Occipital lobe (tissue), 2 donors: ENCODE measurements around the gene PTGR3. TPM values are rescaled to one million over a fixed set of nuclear protein-coding genes. Genes with fewer than 3 reads are reported as not detected.
A peak's percentile ranks its signal among the peaks of the same experiment; 100 is the strongest.

Experiments used
- DNase-seq: peaks from one replicate; lab custom pipeline; 2025; lab: John Stamatoyannopoulos, UW
- total RNA-seq: library from RNA; depleted of rRNA; stranded (reverse); fragments of >200 nt; gene quantifications from one replicate; pipeline ENCODE4 v1.2.3, GENCODE V29; 2014

Gene PTGR3
- total RNA-seq, 1 donor from 2014 or later: 11.7 TPM

DNA sequence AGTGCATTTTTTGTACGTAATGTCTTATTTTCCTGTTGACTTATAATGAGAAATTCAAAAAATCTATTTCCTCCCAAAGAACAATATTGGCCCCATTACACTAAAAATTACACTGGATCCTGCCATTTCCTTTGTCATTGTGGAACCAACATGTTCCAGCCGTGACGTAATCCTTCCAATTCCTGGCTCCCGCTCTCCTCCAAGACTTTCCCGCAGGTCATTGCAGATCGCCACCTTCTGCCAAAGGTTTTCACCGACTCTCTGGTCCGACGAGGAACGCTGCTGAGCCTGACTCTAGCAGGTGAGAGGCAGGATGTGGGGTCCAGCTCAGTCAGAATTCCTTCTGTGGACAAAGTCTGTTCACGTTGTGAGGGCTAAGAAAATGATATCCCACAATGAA, 38.0 kb downstream of the PTGR3 start:
- no peak for DNase-seq

DNA sequence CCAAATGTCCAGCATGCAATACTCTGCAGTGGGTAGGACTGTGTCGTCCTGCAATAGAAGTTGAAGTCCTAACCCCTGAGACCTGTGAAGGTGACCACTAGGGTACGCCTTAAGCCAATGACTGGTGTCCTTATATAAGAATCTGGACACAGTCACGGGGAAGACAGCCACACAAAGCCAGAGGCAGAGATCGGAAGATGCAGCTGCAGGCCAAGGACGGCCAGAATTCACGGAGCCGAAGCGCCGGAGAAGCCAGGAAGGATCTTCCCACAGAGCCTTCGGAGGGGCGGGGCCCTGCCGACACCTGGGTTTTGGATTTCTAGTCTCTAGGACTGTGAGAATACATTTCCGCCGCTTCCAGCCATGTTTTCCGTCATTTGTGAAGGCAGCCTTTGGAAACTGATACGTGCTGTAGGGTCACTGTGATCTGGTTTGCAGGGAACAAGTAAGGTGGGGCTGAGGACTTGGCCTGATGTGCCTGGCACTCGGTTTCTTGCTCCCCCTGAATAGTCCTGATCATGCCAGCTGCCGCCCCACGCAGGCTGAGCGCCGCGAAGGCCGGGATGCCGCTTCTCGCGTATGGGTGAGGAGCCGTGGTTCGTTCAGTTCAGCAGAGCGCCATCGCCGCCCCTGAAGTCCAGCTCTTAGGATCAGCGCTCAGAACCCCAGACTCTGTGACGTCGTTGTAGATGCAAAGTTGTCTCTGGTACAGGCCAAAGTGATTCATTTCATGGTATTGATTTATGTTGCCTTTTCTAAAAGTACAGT, 38.7 kb downstream of the PTGR3 start:
- no peak for DNase-seq

DNA sequence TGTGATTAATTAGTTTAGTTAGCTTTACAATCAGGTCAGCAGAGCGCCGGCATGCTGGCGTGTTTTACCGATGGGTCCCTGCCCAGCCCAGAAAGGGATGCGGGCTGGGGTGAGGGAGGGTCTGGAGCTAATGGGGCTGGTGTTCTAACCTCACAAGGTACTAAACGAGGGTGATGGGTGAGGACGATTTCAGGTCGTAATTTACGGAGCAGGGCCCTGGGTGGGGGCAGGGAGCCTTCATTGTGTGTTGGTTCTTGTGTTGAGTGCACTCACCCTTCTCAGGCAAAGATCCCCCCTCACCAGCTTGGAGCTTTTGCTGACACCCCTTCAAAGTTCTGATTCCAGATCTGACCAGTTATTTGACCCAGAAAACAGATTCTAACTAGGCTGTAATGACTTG, 39.5 kb downstream of the PTGR3 start:
- DNase-seq: no peak

DNA sequence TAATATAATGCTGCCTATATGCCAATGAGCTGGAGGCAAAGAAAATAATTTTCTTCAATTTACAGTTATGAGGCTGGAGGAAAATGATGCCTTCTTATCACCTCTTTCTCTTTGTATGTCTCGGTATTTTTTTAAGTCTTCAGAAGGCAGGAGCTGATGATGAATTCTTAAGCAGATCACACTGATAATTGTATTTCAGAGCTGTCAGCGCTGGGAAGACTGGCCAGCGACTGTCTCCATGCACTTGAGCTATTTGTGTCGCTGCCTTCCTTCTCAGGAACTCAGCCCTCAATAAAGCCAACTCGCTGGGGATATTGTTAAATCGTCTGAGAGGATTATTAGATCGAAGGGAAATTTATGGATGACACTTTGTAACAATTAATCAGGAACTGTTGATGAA, 40.3 kb downstream of the PTGR3 start:
- no peak for DNase-seq

DNA sequence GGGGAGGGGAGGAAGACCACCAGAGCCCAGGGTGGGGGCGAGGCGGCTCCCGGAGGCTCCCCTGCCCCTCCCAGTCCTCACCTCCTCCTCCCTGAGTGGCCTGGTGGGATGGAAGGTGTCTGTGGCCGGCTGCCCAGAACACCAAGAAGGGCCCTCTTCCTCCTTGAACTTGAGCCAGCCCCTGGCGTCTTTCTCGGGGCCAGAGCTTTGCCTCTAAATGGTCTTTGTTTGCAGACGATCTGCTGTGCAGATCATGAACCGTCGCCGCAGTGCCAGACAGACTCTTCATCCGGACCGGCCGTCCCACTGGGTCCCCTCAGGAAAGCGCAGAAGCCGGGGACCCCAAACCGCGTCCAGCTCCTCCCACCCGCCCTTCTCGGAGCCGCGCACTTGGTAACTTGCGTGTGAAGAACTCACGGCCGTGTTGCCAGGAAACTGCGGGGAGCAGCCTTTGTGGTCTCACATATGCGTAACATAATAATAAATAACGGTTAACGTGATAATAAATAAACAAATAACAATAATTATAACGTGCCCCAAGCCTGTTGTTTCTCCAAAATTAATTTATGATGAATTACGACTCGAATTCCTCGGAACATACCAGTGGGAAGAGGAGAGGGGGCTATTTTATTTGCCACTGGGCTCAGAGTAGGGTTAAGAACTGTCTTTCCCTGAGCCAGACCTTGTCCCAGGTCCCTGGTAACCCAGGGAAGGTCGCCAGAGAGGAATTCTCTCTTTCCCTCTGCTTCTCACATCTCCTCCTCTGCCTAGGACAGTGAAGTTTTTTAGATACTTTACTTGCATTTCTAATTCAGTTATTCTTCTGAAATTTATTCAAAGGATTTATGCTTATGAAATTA, 41.0 kb downstream of the PTGR3 start:
- DNase-seq: no peak

DNA sequence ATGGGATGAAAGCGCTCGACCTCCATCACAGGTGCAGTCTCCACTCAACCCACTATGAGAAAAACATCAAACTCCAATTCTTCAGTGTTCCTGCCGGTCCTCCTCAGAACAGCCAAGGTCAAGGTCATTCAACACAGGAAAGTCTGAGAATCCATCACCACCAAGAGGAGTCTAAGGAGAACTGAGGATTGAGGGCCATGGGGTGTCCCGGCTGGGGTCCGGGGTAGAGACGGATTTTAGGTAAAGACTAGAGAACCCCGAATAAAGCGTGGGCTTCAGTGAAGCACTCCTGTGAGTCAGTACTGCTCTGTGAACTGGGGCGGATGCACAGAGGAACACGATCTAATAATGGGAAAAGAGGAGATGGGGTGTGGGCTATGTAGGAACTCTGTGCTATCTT, 41.8 kb downstream of the PTGR3 start:
- no peak for DNase-seq

DNA sequence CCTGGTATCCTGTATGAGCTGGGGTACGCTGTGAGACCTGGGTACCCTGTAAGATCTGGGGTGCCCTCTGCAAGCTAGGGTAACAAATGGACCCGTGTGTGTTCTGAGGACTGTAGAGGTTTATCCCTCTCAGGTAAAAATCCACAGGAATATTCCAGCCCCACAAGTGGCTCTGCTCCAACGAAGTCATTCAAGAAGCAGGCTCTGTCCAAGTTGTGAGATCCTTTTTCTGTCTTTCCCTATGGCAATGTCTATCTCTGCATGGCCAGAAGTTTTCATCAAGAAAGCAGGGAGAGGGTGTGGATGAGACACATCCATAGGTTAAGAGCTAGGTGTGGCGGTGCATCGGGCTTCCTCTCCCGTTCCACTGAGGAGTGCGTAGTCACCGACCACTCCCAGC, 43.0 kb downstream of the PTGR3 start:
- no peak for DNase-seq

DNA sequence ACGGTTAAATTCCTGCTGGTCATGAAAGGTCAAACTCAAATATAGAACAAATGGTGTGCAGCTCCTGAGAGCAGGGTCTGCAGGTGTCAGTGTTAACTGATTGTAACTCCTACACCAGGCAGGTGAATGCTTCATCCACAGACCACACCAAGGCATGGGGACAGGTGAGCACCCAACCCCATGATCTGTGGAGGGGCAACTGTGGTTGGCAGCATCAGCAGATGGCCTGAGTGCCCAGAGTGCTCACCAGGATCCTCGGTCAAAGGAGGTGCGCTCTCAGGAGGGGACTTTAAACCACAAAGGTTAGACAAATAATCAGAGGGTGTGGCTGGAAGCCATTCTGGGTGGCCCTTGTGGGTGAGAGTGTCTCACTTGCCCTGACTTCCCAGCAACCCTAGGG, 44.5 kb downstream of the PTGR3 start:
- DNase-seq: no peak

DNA sequence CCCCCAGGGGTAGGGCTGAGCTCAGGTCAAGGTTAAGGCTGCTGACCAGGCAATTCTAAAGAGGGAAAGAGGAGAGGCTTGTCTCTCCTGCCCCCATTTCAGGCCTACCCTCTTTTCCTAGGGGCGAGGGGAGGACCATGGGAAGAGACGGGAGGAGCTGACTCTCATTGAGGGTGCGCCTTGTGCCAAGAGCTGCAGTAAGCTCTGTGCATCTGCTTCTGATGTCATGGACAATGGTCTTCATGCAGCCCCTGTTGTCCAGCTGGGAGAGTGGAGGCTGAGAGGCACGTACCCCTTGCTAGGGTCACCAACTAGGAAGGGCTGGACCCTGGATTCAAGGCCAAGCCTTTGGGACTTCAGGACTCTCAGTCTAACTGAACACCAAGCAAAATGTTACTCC, 45.2 kb downstream of the PTGR3 start:
- no peak for DNase-seq

DNA sequence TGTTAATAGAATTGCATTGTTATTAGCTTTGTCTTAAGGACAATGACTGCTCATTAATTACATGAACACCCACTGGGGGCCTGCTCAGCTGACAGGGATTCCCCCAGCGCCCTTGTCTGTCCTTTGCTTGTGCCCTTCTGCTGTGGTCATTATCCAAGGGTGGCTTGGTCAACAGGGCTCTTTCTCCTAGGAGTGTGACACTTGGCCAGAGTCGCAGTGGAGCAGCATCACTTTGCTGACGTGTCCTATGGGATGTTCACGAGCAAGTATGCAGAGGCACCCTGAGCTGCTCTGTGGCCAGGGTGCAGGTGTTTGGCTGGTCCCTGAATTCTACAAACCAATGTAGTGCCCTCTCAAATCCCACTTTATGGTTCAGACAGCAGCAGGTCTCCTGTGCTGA, 46.0 kb downstream of the PTGR3 start:
- no peak for DNase-seq

DNA sequence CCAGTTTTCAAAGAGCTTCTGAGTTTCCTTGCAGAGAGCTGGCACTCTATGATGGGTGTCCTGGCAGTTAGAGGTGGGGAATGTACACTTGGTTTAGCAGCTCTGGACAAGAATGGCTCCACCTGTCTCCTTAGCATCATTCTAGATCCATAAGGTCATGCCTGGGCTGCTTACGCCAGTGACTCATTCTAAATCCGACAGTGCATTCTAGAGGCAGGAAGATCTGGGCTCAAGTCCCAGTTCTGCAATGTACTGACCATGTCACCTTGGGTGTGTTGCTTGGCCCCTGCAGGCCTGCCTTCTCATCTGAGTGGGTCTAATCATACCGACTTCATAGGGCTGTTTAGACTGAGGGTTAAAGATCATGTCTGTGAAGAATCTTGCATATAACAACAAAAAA, 46.5 kb downstream of the PTGR3 start:
- DNase-seq: no peak

DNA sequence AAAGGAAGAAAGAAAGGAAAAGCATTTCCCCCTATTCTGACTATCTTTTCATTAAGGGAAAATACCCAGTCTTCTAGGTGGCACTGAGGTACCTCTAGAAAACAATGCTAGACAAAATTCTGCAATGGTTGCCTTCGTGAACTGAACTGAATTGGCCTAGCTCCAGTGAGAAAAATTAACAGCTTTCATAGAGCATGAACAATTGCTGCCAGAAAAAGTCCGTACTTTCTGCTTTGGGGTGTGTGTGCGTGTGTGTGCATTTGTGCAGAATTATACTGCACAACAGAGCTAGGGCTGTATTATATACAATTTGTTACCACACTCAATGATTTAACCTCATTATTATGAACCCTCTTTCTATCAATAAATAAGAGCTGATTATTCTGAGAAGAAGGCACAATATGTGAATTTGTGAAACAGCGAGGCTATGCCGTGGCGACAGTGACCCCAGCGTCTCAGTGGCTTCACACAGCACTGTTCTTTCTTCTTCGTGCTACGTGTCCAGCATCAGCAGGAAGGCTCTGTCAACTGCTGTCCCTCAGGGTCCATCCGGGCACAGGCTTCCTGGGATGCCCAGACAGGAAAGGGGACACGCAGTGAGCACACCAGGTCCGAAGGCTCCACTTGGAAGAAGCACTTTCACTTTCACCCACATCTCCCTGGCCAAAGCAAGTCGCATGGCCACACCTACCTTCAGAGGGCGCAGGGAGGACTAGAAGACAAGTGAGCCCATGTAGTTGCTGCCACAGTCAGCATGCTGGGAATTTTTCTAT, 47.5 kb downstream of the PTGR3 start:
- DNase-seq: peak; percentile 12

DNA sequence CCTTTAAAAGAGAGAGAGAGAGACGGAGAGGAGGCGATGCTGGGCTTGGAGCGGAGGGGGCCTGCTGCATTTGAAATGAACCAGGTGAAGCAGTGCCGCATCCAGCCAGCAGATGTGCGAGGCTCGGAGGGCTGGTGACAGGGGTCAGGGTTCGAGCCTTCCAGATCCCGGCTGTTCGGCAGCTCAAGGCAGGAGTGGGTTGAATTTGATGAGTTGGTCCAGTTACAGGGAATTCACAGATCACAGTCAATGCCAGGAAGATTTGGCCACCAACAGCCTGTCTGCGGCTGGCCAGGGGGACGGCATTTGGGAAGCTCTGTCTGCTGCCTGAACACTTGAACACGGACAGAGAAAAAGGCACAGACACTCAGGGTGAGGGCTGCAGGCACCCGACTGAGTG, 48.6 kb downstream of the PTGR3 start:
- DNase-seq: no peak

DNA sequence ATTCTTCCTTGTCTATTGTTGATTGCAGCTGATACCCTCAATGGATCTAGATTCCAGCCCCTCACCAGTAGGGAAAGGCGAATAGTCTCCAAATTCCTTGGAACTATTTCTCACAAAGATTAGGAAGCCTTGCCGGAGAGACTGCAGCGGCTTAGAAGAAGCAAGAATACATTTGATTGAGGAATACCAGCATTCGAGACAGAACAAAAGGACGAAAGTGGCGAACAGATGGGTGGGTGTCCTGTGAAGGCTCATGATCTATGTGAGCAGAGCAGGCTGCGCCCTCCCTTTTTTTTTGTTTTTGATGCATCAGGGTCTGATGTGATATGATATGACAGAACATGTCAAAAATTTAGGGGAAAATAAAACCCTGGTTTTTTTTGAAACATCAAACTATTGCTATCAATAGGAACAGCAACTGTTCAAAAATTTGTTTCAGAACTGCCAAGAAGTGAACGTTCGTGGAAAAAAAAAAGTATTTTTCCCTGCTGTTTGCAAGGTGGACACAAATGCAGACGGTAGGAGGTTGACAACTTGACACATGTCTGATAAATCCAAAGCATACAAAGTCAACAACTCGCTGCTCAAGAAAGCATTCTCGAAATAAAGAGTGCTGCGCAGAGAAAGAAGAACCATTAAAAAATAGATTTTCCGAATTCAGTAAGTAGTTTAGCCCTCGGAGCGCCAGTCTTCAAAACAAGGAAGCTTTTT, 49.1 kb downstream of the PTGR3 start:
- no peak for DNase-seq

DNA sequence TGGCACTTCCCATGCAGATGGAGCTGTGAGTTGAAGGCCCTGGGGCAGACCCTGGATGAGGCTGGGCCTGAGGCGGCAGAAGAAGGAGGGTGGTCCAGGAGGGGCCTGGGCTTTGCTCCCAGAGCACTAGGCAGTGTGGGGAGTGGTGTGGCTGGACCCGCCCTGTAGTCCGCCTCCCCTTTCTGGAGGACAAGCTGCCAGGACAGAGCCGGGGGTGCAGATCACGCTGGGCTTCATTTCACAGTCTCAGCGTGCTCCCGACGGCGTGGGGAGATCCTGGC, 49.8 kb downstream of the PTGR3 start:
- DNase-seq: no peak

Other genes with a start within 250 kb of the PTGR3 start
- gene TSHZ1, start 1.7 kb upstream of the PTGR3 start, total RNA-seq: 4.1 TPM
- not detected for gene SMIM21, start 218.6 kb upstream of the PTGR3 start, total RNA-seq